ENCODE data around the gene FGF14.

The FGF14 gene

GRCh38 chr13:102198418-102199311 lies 203.2 kb downstream of the FGF14 start:
- peaks cover 7% of the 10 kb centered on the region for H3K27me3 Mint-ChIP-seq (ENCODE audit: low read depth, poor library complexity)
- DNase-seq, result no peak
- no peaks in the 10 kb centered on the region for H3K36me3 Mint-ChIP-seq (ENCODE audit: low read depth)
- H3K27ac Mint-ChIP-seq, result no peak overlapping the region
- H3K4me3 Mint-ChIP-seq, result no peak overlapping the region
- H3K9me3 Mint-ChIP-seq, result peaks cover 6% of the 10 kb centered on the region
- no peaks in the 10 kb centered on the region for H3K4me1 Mint-ChIP-seq
- no peak for TF ChIP-seq CTCF (IDR thresholded peaks at IDR 0.05)

GRCh38 chr13:102197193-102197592 lies 204.7 kb downstream of the FGF14 start:
- Mint-ChIP-seq H3K9me3 (peaks cover 6% of the 10 kb centered on the region), H3K36me3 (ENCODE audit: low read depth) (no peaks in the 10 kb centered on the region), H3K4me1 (no peaks in the 10 kb centered on the region), H3K4me3 (no peak overlapping the region), H3K27ac (no peak overlapping the region), H3K27me3 (ENCODE audit: low read depth, poor library complexity) (peaks cover 7% of the 10 kb centered on the region)
- TF ChIP-seq CTCF (IDR thresholded peaks at IDR 0.05), result no peak
- DNase-seq, result no peak

- H3K4me3 Mint-ChIP-seq, result no peak overlapping the region
- TF ChIP-seq CTCF (IDR thresholded peaks at IDR 0.05), result no peak
- no peaks in the 10 kb centered on the region for H3K36me3 Mint-ChIP-seq (ENCODE audit: low read depth)
- DNase-seq, result no peak
- no peak overlapping the region for H3K27ac Mint-ChIP-seq
- H3K9me3 Mint-ChIP-seq, result peaks cover 6% of the 10 kb centered on the region
- no peaks in the 10 kb centered on the region for H3K4me1 Mint-ChIP-seq
- peaks cover 7% of the 10 kb centered on the region for H3K27me3 Mint-ChIP-seq (ENCODE audit: low read depth, poor library complexity)
Measured at GRCh38 chr13:102195566-102196462, 206.0 kb downstream of the FGF14 start.

- no peak for TF ChIP-seq CTCF (IDR thresholded peaks at IDR 0.05)
- no peaks in the 10 kb centered on the region for H3K36me3 Mint-ChIP-seq (ENCODE audit: low read depth)
- no peak overlapping the region for H3K27ac Mint-ChIP-seq
- H3K27me3 Mint-ChIP-seq (ENCODE audit: low read depth, poor library complexity), result peaks cover 6% of the 10 kb centered on the region
- peaks cover 9% of the 10 kb centered on the region for H3K9me3 Mint-ChIP-seq
- no peak overlapping the region for H3K4me3 Mint-ChIP-seq
- no peak for DNase-seq
- no peaks in the 10 kb centered on the region for H3K4me1 Mint-ChIP-seq
Measured at GRCh38 chr13:102192858-102193257, 209.0 kb downstream of the FGF14 start.

- TF ChIP-seq CTCF (IDR thresholded peaks at IDR 0.05), result no peak
- DNase-seq, result no peak
- Mint-ChIP-seq H3K4me1 (no peaks in the 10 kb centered on the region), H3K27ac (no peak overlapping the region), H3K9me3 (peaks cover 9% of the 10 kb centered on the region), H3K4me3 (no peak overlapping the region), H3K27me3 (ENCODE audit: low read depth, poor library complexity) (peaks cover 6% of the 10 kb centered on the region), H3K36me3 (ENCODE audit: low read depth) (no peaks in the 10 kb centered on the region)
Measured at GRCh38 chr13:102191951-102192502, 209.8 kb downstream of the FGF14 start.
